Stimulated activated CD8-positive, alpha-beta memory T cell treated with anti-CD3 and anti-CD28 coated beads, Interleukin-4, amount 100 ng/mL, for 1 hour (primary cell): ENCODE results near the gene ANKRD30A.
"Not testable (repeated sequence)": the region's sequence is repeated elsewhere in the genome, so short reads cannot be mapped to it uniquely, and the experiment has no call there.

ENCODE experiments used
- DNase-seq, 2 donors: peaks; one replicate each; pipeline ENCODE4 v3.0.0-alpha.2; 2020; ENCODE audit warnings: low read depth in 2 of 2, low spot score in 1 of 2

Gene ANKRD30A

GRCh38 chr10:37246637-37247036, 121.2 kb downstream of the ANKRD30A start:
- no peak for DNase-seq

- not testable (repeated sequence) for DNase-seq
These were observed 130.4 kb downstream of the ANKRD30A start for GRCh38 chr10:37255837-37256236.

DNA sequence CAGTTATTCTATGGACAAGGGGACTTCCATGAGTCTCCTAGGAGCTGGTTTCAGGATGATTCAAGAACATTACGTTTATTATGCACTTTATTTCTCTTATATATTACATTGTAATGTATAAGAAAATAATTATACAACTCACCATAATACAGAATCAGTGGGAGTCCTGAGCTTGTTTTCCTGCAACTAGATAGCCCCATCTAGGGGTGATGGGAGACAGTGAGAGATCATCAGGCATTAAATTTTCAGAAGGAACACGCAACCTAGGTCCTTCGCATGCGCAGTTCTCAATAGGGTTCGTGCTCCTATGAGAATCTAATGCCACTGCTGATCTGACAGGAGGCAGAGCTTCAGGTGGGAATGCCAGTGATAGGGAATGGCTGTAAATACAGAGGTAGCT, 137.9 kb downstream of the ANKRD30A start:
- no peak for DNase-seq

DNA sequence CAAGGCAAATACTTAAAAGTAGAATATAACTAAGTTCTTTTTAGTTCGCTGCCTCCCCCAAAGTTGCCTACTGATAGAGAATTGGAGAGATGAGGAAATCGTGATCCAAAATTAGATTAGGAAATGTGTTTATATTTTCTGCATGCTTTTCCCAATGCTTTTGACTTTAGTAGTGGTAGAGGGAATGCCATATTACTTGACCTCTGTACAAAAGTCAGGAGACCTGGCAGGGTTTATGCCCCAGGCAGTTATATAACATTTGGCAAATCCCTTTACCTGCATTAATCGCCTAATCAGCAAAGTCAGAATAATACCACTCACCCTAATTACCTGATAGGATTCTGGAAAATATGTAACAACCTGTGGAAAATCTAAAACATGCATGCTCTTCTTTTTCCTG, 142.9 kb downstream of the ANKRD30A start:
- DNase-seq = no peak

DNA sequence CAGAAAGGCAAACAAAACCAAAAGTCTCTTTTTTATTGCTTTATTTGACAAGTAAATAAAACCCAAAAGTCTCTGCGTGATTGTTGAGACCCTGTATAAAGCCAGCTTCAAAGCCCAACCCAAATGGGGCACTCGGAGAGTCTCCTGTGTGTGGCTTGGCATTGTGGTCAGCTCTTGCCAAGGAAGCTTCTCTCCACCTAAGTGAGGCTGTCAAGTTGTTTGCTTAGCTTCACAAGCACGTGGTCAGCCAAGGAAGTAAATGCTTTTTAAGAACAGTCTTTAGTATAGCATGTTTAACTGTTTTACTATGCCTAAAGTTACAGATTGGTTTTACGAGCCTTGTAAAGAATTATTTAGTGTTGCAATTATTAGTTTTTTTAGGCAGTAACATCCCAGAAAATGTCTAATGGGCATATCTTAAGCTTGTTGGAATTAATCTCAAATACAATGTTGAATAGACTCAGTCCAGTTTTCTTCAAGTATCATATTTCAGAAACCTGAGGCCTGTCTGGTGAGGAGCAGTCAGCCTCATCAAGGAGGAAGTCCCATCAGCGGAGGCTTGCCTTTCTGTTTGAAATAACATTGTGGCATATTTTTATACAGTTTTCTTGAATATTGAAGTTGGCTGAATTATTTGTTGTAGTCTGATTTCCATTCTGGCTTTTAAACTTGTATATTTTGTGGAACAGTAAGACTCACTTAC, 144.3 kb downstream of the ANKRD30A start:
- no peak for DNase-seq

DNA sequence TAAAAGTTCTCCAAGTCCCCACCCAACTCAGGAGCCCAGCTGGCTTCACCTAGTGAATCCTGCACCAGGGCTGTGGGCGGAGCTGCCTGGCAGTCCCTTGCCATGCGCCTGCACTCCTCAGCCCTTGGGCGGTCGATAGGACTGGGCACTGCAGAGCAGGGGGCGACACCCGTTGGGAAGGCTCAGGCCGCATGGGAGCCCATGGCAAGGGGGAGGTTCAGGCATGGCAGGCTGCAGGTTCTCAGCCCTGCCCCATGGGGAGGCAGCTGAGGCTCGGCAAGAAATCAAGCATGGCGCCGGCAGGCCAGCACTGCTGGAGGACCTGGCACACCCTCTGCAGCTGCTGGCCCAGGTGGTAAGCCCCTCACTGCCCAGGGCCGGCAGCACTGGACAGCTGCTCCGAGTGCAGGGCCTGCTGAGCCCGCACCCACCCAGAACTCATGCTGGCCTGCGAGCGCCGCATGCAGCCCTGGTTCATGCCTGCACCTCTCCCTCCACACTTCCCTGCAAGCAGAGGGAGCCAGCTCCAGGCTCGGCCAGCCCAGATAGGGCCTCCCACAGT, 149.9 kb downstream of the ANKRD30A start:
- no peak for DNase-seq

DNA sequence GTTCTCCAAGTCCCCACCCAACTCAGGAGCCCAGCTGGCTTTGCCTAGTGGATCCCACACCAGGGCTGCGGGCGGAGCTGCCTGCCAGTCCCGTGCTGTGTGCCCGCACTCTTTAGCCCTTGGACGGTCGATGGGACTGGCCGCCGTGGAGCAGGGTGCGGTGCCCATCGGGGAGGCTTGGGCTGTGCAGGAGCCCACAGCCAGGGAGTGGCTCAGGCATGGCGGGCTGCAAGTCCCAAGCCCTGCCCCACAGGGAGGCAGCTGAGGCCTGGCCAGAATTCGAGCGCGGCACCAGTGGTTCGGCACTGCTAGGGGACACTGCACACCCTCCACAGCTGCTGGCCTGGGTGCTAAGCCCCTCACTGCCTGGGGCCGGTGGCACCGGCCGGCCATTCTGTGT, 159.7 kb downstream of the ANKRD30A start:
- no peak for DNase-seq

- DNase-seq = no peak
These were observed 164.6 kb downstream of the ANKRD30A start for GRCh38 chr10:37289833-37290464.

- no peak for DNase-seq
These were observed 175.9 kb downstream of the ANKRD30A start for GRCh38 chr10:37301271-37301670.

GRCh38 chr10:37304036-37304435, 178.6 kb downstream of the ANKRD30A start:
- DNase-seq = no peak

- no peak for DNase-seq
These were observed 189.0 kb downstream of the ANKRD30A start for GRCh38 chr10:37314350-37314749.

DNA sequence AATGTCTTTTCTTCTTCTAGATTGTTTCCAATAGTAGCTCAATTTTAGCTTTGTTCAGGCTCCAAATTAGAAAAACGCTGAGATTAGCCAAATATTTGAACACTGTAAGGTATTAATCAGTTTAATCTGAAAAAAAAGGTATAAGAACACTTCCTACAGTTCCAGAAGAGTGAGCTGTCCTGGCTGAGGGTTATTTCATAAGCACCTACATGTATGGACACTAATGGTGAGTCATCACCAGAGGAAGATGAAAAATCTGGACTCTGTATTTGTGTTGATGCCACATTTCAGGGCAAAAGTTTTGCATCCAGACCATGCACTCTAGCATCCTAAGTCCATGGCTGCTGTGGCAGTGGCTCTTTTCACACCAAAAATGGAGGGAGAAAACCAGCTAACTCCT, 189.5 kb downstream of the ANKRD30A start:
- no peak for DNase-seq

- no peak for DNase-seq
These were observed 219.0 kb downstream of the ANKRD30A start for GRCh38 chr10:37344413-37344812.

- no peak for DNase-seq
These were observed 254.6 kb downstream of the ANKRD30A start for GRCh38 chr10:37379991-37380390.

GRCh38 chr10:37381271-37381670, 255.9 kb downstream of the ANKRD30A start:
- DNase-seq = no peak

DNA sequence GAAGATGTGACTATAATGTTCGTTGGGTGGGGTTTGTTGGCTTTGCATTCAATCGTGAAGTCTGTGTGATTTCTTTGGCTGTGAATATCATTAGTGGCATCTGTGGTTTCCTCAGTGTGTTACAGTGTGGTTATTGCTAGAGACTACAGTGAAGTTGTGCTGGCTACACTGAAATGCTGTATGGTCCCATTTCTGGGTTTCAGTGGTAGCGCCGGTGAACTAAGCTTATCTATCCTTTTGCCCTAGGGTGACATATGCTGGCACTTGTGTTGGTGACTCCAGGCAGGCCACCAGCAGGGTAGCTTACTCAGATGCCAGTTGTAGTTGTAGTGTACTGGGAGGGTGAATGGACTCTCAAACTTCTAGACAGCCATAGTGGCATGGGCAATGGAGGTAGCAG, 259.5 kb downstream of the ANKRD30A start:
- DNase-seq = no peak

- DNase-seq = no peak
These were observed 265.5 kb downstream of the ANKRD30A start for GRCh38 chr10:37390926-37391325.

DNA sequence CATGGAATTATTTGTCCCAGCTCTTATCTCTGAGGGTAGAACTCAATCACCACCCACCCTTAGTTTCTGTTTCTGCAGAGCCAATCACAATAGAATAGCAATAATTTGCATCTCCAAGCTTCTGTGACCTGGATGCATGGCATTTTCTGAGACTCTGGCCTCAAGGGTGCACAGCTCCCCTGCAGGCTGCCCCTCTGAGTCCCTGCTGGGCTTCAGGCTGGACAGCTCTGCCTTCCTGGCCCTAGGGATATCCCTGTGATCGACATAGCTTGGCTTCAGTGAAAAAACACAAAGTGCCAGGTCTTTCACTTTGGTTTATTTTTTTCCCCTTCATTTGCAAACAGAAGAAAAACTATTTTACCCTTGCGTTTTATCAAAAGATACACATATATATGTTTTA, 275.4 kb downstream of the ANKRD30A start:
- not testable (repeated sequence) for DNase-seq

DNA sequence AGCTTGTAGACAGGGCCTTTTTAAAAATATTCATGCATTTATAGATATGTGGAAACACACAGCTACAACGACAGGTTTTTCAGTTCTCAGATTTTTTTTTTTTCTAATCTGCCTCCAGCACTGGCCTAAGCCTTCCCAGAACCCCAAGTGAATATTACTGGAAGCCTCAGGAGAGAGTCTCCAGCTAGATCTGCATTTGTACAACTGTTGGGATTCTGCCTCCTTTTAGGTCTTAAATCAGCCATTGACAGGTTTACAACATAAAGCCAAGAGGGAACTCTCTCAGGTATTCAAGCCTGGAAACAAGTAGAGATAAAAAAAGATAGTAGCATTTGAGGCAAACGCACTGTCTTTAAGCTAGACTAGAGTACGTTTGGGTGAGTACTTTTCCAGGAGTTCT, 275.8 kb downstream of the ANKRD30A start:
- no peak for DNase-seq

GRCh38 chr10:37403776-37404175, 278.4 kb downstream of the ANKRD30A start:
- no peak for DNase-seq
